Measurements from ENCODE around the gene VPS18.

The VPS18 gene

GRCh38 chr15:40926659-40927494 lies 32.6 kb downstream of the VPS18 start:
- Histone ChIP-seq H3K9ac (ENCODE audit: low read depth, low read length, poor library complexity) (peak overlapping the region; percentile 38), H3K4me3 (ENCODE audit: low read length in 2 of 2) (no peak overlapping the region), H2BK15ac (ENCODE audit: low read length) (peak overlapping the region; percentile 62), H3K23ac (ENCODE audit: low read depth, low read length, poor library complexity) (no peak overlapping the region), H3K27me3 (ENCODE audit: control insufficient read depth in 3 of 3, insufficient read depth in 3 of 3, low read depth in 1 of 3, low read length in 3 of 3) (peaks cover 49 to 98% (median 96%) of the 10 kb centered on the region in 3 experiments), H2BK5ac (ENCODE audit: low read length) (peak overlapping the region; percentile 49), H3K4me1 (ENCODE audit: control insufficient read depth in 2 of 2, insufficient read depth in 1 of 2, low read depth in 1 of 2, low read length in 2 of 2) (peaks cover 32 to 46% of the 10 kb centered on the region in 2 donors), H3K27ac (replicated peaks; ENCODE audit: low read length) (no peak overlapping the region), H3K14ac (ENCODE audit: low read length) (no peak overlapping the region), H3K4me2 (ENCODE audit: insufficient read depth, low read length, poor library complexity, severe bottlenecking) (peak overlapping the region; percentile 81), H2BK120ac (ENCODE audit: low read depth, low read length) (no peak overlapping the region), H4K91ac (ENCODE audit: low read depth, low read length, poor library complexity) (no peak overlapping the region), H3K36me3 (replicated peaks in 1 of 2; ENCODE audit: control insufficient read depth in 2 of 2, insufficient read depth in 2 of 2, low read length in 2 of 2) (no peaks in the 10 kb centered on the region), H3K4ac (ENCODE audit: low read length) (no peak overlapping the region), H3K9me3 (replicated peaks in 1 of 2; ENCODE audit: control insufficient read depth in 2 of 2, insufficient read depth in 1 of 2, low read depth in 1 of 2, low read length in 2 of 2) (peaks cover 0 to 3% of the 10 kb centered on the region in 2 donors), H3K79me1 (ENCODE audit: low read depth, low read length) (no peaks in the 10 kb centered on the region), H4K8ac (ENCODE audit: low read depth, low read length) (no peak overlapping the region), H2AFZ (ENCODE audit: low read length) (peak overlapping the region; percentile 90), H2AK5ac (ENCODE audit: low read depth, low read length) (peak overlapping the region; percentile 71), H3K18ac (ENCODE audit: low read length) (peak overlapping the region; percentile 88), H2BK12ac (ENCODE audit: low read length) (peak overlapping the region; percentile 43)
- DNase-seq (ENCODE audit: low spot score): no peak
- WGBS, 2 donors (ENCODE audit: extremely low coverage in 2 of 2, insufficient read length in 2 of 2, insufficient replicate concordance in 1 of 2): no CpG with 5 or more reads among the region's 33 CpGs

- peak overlapping the region; percentile 40 for H3K23ac ChIP-seq (ENCODE audit: low read depth, low read length, poor library complexity)
- H3K9ac ChIP-seq (ENCODE audit: low read depth, low read length, poor library complexity): no peak overlapping the region
- no peak overlapping the region for H4K8ac ChIP-seq (ENCODE audit: low read depth, low read length)
- no peak overlapping the region for H3K4me2 ChIP-seq (ENCODE audit: insufficient read depth, low read length, poor library complexity, severe bottlenecking)
- no CpG with 5 or more reads among the region's 24 CpGs for WGBS, 2 donors (ENCODE audit: extremely low coverage in 2 of 2, insufficient read length in 2 of 2, insufficient replicate concordance in 1 of 2)
- H2BK12ac ChIP-seq (ENCODE audit: low read length): no peak overlapping the region
- H2AK5ac ChIP-seq (ENCODE audit: low read depth, low read length): no peak overlapping the region
- no peak overlapping the region for H3K4ac ChIP-seq (ENCODE audit: low read length)
- H3K79me1 ChIP-seq (ENCODE audit: low read depth, low read length): no peaks in the 10 kb centered on the region
- no peak overlapping the region for H3K14ac ChIP-seq (ENCODE audit: low read length)
- H2AFZ ChIP-seq (ENCODE audit: low read length): no peak overlapping the region
- no peak overlapping the region for H3K18ac ChIP-seq (ENCODE audit: low read length)
- H3K36me3 ChIP-seq (replicated peaks in 1 of 2; ENCODE audit: control insufficient read depth in 2 of 2, insufficient read depth in 2 of 2, low read length in 2 of 2): no peaks in the 10 kb centered on the region
- no peak overlapping the region for H2BK120ac ChIP-seq (ENCODE audit: low read depth, low read length)
- no peak overlapping the region for H4K91ac ChIP-seq (ENCODE audit: low read depth, low read length, poor library complexity)
- no peak overlapping the region for H3K27ac ChIP-seq (replicated peaks; ENCODE audit: low read length)
- no peak overlapping the region for H2BK15ac ChIP-seq (ENCODE audit: low read length)
- no peak for DNase-seq (ENCODE audit: low spot score)
- peaks cover 49 to 99% (median 98%) of the 10 kb centered on the region in 3 experiments for H3K27me3 ChIP-seq (ENCODE audit: control insufficient read depth in 3 of 3, insufficient read depth in 3 of 3, low read depth in 1 of 3, low read length in 3 of 3)
- peaks cover 0 to 3% of the 10 kb centered on the region in 2 donors for H3K9me3 ChIP-seq (replicated peaks in 1 of 2; ENCODE audit: control insufficient read depth in 2 of 2, insufficient read depth in 1 of 2, low read depth in 1 of 2, low read length in 2 of 2)
- H3K4me3 ChIP-seq (ENCODE audit: low read length in 2 of 2): no peak overlapping the region
- H3K4me1 ChIP-seq (ENCODE audit: control insufficient read depth in 2 of 2, insufficient read depth in 1 of 2, low read depth in 1 of 2, low read length in 2 of 2): peaks cover 32 to 51% of the 10 kb centered on the region in 2 donors
- H2BK5ac ChIP-seq (ENCODE audit: low read length): no peak overlapping the region
These were observed 33.2 kb downstream of the VPS18 start for GRCh38 chr15:40927495-40927872.

DNA sequence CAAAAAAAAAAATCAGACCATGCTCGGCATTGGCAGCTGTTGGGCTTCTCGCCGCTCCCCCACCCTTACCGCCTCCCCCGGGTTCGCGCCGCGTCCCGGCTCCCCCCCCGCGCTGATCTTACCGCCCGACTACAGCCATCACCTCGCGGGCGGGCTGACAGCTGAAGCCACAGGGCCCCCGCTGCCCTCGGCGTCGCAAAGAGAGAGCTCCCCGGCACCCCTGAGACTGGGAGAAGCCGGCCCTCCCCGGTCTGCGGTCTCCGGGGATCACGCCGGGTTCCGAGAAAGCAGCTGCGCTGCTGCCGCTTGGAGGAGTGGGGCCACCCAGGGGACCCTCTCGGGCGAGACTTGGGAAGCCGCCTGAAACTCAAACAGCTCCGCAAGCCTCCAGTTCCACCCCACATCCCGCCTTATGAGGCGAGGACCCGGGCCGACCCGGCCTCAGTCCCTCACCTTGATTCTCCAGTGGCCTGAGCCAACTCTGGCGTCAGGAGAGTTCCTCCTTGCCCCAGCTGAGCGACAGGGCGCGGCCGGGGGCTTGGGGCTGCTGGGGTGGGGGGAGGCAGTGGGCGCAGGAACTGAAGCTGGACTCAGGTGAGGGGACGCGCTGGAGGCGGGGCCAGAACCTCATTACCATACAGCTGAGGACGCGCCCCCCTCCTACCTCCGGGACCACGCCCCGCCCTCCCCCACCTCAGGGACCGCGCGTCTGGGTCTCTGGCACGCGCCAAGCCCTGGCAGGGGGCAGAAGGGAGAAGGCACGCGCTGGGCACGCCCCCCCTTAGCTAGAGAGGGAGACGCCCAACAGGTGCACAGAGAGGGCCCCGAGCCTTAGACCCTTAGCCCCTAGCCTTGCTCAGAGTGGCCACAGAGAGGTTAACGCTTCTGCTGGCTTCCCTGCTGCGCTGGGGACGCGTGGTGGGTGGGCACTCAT lies 33.9 kb downstream of the VPS18 start:
- no CpG with 5 or more reads among the region's 68 CpGs for WGBS, 2 donors (ENCODE audit: extremely low coverage in 2 of 2, insufficient read length in 2 of 2, insufficient replicate concordance in 1 of 2)
- Histone ChIP-seq H3K9ac (ENCODE audit: low read depth, low read length, poor library complexity) (peak overlapping the region; percentile 12), H4K91ac (ENCODE audit: low read depth, low read length, poor library complexity) (no peak overlapping the region), H2AFZ (ENCODE audit: low read length) (peak overlapping the region; percentile 61), H3K27ac (replicated peaks; ENCODE audit: low read length) (no peak overlapping the region), H4K8ac (ENCODE audit: low read depth, low read length) (no peak overlapping the region), H3K9me3 (replicated peaks in 1 of 2; ENCODE audit: control insufficient read depth in 2 of 2, insufficient read depth in 1 of 2, low read depth in 1 of 2, low read length in 2 of 2) (peaks cover 0 to 3% of the 10 kb centered on the region in 2 donors), H3K27me3 (ENCODE audit: control insufficient read depth in 3 of 3, insufficient read depth in 3 of 3, low read depth in 1 of 3, low read length in 3 of 3) (peaks cover 49 to 98% (median 97%) of the 10 kb centered on the region in 3 experiments), H3K36me3 (replicated peaks in 1 of 2; ENCODE audit: control insufficient read depth in 2 of 2, insufficient read depth in 2 of 2, low read length in 2 of 2) (no peaks in the 10 kb centered on the region), H3K18ac (ENCODE audit: low read length) (peak overlapping the region; percentile 73), H3K14ac (ENCODE audit: low read length) (no peak overlapping the region), H2BK5ac (ENCODE audit: low read length) (no peak overlapping the region), H2BK15ac (ENCODE audit: low read length) (no peak overlapping the region), H3K23ac (ENCODE audit: low read depth, low read length, poor library complexity) (peak overlapping the region; percentile 61), H2BK120ac (ENCODE audit: low read depth, low read length) (no peak overlapping the region), H2BK12ac (ENCODE audit: low read length) (no peak overlapping the region), H3K79me1 (ENCODE audit: low read depth, low read length) (no peaks in the 10 kb centered on the region), H3K4me3 (ENCODE audit: low read length in 2 of 2) (peak overlapping the region; percentile 35 to 44), H3K4ac (ENCODE audit: low read length) (no peak overlapping the region), H2AK5ac (ENCODE audit: low read depth, low read length) (peak overlapping the region; percentile 14), H3K4me2 (ENCODE audit: insufficient read depth, low read length, poor library complexity, severe bottlenecking) (peak overlapping the region; percentile 91), H3K4me1 (ENCODE audit: control insufficient read depth in 2 of 2, insufficient read depth in 1 of 2, low read depth in 1 of 2, low read length in 2 of 2) (peaks cover 32 to 51% of the 10 kb centered on the region in 2 donors)
- DNase-seq (ENCODE audit: low spot score): no peak
